ENCODE data around the gene PUM1. TPM values are rescaled to one million over a fixed set of nuclear protein-coding genes. Genes with fewer than 3 reads are reported as not detected.

Gene PUM1
- total RNA-seq, 1 donor from 2014 or later, result 188 TPM

- Mint-ChIP-seq H3K9me3 (ENCODE audit: unreplicated experiment) (peaks cover 10% of the 10 kb centered on the region), H3K27ac (ENCODE audit: unreplicated experiment) (peak overlapping the region; percentile 82), H3K4me3 (ENCODE audit: unreplicated experiment) (no peak overlapping the region), H3K27me3 (ENCODE audit: unreplicated experiment) (peaks cover 7% of the 10 kb centered on the region), H3K36me3 (ENCODE audit: unreplicated experiment) (no peaks in the 10 kb centered on the region), H3K4me1 (ENCODE audit: low read depth, unreplicated experiment) (peaks cover 31% of the 10 kb centered on the region)
- no peak for TF ChIP-seq CTCF (IDR thresholded peaks at IDR 0.05; ENCODE audit: partially characterized antibody, unreplicated experiment)
- no peak for DNase-seq
Measured at GRCh38 chr1:30930631-30931173, 134.8 kb downstream of the PUM1 start.

- Mint-ChIP-seq H3K4me3 (ENCODE audit: unreplicated experiment) (no peak overlapping the region), H3K27me3 (ENCODE audit: unreplicated experiment) (peaks cover 7% of the 10 kb centered on the region), H3K4me1 (ENCODE audit: low read depth, unreplicated experiment) (peaks cover 27% of the 10 kb centered on the region), H3K9me3 (ENCODE audit: unreplicated experiment) (peaks cover 8% of the 10 kb centered on the region), H3K36me3 (ENCODE audit: unreplicated experiment) (no peaks in the 10 kb centered on the region), H3K27ac (ENCODE audit: unreplicated experiment) (peak overlapping the region; percentile 30)
- no peak for TF ChIP-seq CTCF (IDR thresholded peaks at IDR 0.05; ENCODE audit: partially characterized antibody, unreplicated experiment)
- DNase-seq, result no peak
Measured at GRCh38 chr1:30929944-30930525, 135.5 kb downstream of the PUM1 start.

GRCh38 chr1:30929135-30929889, 136.2 kb downstream of the PUM1 start:
- Mint-ChIP-seq H3K4me1 (ENCODE audit: low read depth, unreplicated experiment) (peaks cover 20% of the 10 kb centered on the region), H3K4me3 (ENCODE audit: unreplicated experiment) (no peak overlapping the region), H3K36me3 (ENCODE audit: unreplicated experiment) (no peaks in the 10 kb centered on the region), H3K27me3 (ENCODE audit: unreplicated experiment) (peaks cover 7% of the 10 kb centered on the region), H3K27ac (ENCODE audit: unreplicated experiment) (no peak overlapping the region), H3K9me3 (ENCODE audit: unreplicated experiment) (peaks cover 3% of the 10 kb centered on the region)
- DNase-seq, result peak; percentile 72
- TF ChIP-seq CTCF (IDR thresholded peaks at IDR 0.05; ENCODE audit: partially characterized antibody, unreplicated experiment), result peak; percentile 83

GRCh38 chr1:30928789-30929134, 136.8 kb downstream of the PUM1 start:
- no peak for DNase-seq
- Mint-ChIP-seq H3K9me3 (ENCODE audit: unreplicated experiment) (no peaks in the 10 kb centered on the region), H3K4me3 (ENCODE audit: unreplicated experiment) (no peak overlapping the region), H3K27me3 (ENCODE audit: unreplicated experiment) (peaks cover 4% of the 10 kb centered on the region), H3K36me3 (ENCODE audit: unreplicated experiment) (no peaks in the 10 kb centered on the region), H3K27ac (ENCODE audit: unreplicated experiment) (no peak overlapping the region), H3K4me1 (ENCODE audit: low read depth, unreplicated experiment) (peaks cover 16% of the 10 kb centered on the region)
- no peak for TF ChIP-seq CTCF (IDR thresholded peaks at IDR 0.05; ENCODE audit: partially characterized antibody, unreplicated experiment)

- Mint-ChIP-seq H3K36me3 (ENCODE audit: unreplicated experiment) (no peaks in the 10 kb centered on the region), H3K4me3 (ENCODE audit: unreplicated experiment) (no peak overlapping the region), H3K27me3 (ENCODE audit: unreplicated experiment) (peaks cover 4% of the 10 kb centered on the region), H3K4me1 (ENCODE audit: low read depth, unreplicated experiment) (peaks cover 14% of the 10 kb centered on the region), H3K27ac (ENCODE audit: unreplicated experiment) (no peak overlapping the region), H3K9me3 (ENCODE audit: unreplicated experiment) (no peaks in the 10 kb centered on the region)
- no peak for DNase-seq
- TF ChIP-seq CTCF (IDR thresholded peaks at IDR 0.05; ENCODE audit: partially characterized antibody, unreplicated experiment), result no peak
Measured at GRCh38 chr1:30928171-30928570, 137.3 kb downstream of the PUM1 start.
